SU-DHL-6 (cell line): ENCODE data around the gene ERBB4.

Experiments used
- H2AFZ ChIP-seq: fragments of 200-600 bp; sonication (generic); 2 replicates; pipeline ENCODE4 v1.6.1; 2014; ENCODE audit warnings: low read depth, mild to moderate bottlenecking, moderate library complexity, mixed read lengths, antibody characterized with exemption, low read length; ENCODE audit not compliant: severe bottlenecking
- H3F3A ChIP-seq: fragments of 200-600 bp; shearing (Covaris generic); 2 replicates; pipeline ENCODE4 v1.6.0; 2016; ENCODE audit warnings: antibody characterized with exemption, mild to moderate bottlenecking; ENCODE audit not compliant: insufficient read depth
- H3K27ac ChIP-seq: fragments of 200-600 bp; sonication (generic); 2 replicates; pipeline ENCODE4 v1.5.1; 2016; ENCODE audit warnings: low read depth, mild to moderate bottlenecking, low read length, moderate library complexity, mixed read lengths
- H3K27me3 ChIP-seq: fragments of 200-600 bp; sonication (generic), shearing (Covaris generic); 2 replicates; pipeline ENCODE4 v1.6.0; 2014; ENCODE audit warnings: mild to moderate bottlenecking, low read length
- H3K36me3 ChIP-seq: fragments of 200-600 bp; sonication (generic); 2 replicates; pipeline ENCODE4 v1.6.1; 2014; ENCODE audit warnings: mild to moderate bottlenecking, low read length, mixed read lengths
- H3K4me2 ChIP-seq: fragments of 300-600, 200-600 bp; shearing (Covaris generic), sonication (generic); 2 replicates; pipeline ENCODE4 v1.6.0; 2014; ENCODE audit warnings: low read length, low read depth, mild to moderate bottlenecking; ENCODE audit not compliant: poor library complexity, severe bottlenecking
- H3K4me3 ChIP-seq: fragments of 200-600 bp; sonication (generic); 2 replicates; pipeline ENCODE4 v1.5.1; 2014; ENCODE audit warnings: antibody characterized with exemption, low read length, mild to moderate bottlenecking, mixed read lengths; ENCODE audit not compliant: insufficient read depth, poor library complexity, severe bottlenecking
- H3K79me2 ChIP-seq: fragments of 200-600 bp; sonication (generic); 2 replicates; pipeline ENCODE4 v1.6.1; 2014; ENCODE audit warnings: mild to moderate bottlenecking, low read length, moderate library complexity; ENCODE audit not compliant: insufficient read depth
- H3K9ac ChIP-seq: fragments of 200-600 bp; sonication (generic); 2 replicates; pipeline ENCODE4 v1.7.0; 2014; ENCODE audit warnings: mild to moderate bottlenecking, low read length
- H3K9me2 ChIP-seq: fragments of 200-600 bp; sonication (generic); replicated peaks from 2 replicates; pipeline ENCODE4 v1.6.1; 2014; ENCODE audit warnings: low read length; ENCODE audit not compliant: insufficient read depth
- H3K9me3 ChIP-seq: fragments of 200-600 bp; sonication (generic); 2 replicates; pipeline ENCODE4 v1.6.1; 2014; ENCODE audit warnings: low read length, mixed read lengths; ENCODE audit not compliant: insufficient read depth
- H4K20me1 ChIP-seq: fragments of 200-600 bp; sonication (generic); 2 replicates; pipeline ENCODE4 v1.6.1; 2014; ENCODE audit warnings: low read depth, mild to moderate bottlenecking, antibody characterized with exemption, low read length, moderate library complexity, mixed read lengths
- EZH2phosphoT487 ChIP-seq: fragments of 200-600 bp; sonication (generic), shearing (Covaris generic); conservative IDR thresholded peaks from 2 replicates; pipeline ENCODE4 v1.6.1; 2018; ENCODE audit warnings: mild to moderate bottlenecking, antibody characterized with exemption, low read length, moderate library complexity, mixed read lengths
- TF ChIP-seq, protein P1 (sequence below): fragments of 200-600 bp; sonication (generic); IDR thresholded peaks from one replicate; pipeline ENCODE4 v1.5.1; 2017; ENCODE audit warnings: antibody characterized with exemption, mild to moderate bottlenecking, low read length, moderate library complexity; ENCODE audit not compliant: insufficient read depth, poor library complexity, severe bottlenecking

Gene ERBB4

DNA sequence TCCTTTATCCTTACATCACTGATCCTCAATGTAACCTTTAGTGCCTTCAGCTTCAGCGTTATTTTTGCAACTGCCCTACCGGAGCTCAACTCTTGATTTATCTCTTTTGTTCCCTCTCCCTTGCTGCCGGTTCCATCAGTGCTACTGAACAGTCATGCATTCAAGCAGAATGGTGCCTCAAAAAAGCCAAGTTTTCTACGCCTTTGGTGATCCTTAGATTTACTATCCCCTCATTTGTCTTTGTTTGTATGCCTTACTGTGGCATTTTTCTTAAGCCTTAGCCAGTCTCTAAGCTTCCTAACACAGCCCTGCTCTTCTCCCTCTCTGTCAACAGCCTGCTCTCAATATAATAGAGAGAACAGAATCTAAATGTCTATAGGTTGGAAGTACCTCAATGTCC, 1134.5 kb downstream of the ERBB4 start:
- H4K20me1 ChIP-seq: no peaks in the 10 kb centered on the region
- TF ChIP-seq, protein P1, sequence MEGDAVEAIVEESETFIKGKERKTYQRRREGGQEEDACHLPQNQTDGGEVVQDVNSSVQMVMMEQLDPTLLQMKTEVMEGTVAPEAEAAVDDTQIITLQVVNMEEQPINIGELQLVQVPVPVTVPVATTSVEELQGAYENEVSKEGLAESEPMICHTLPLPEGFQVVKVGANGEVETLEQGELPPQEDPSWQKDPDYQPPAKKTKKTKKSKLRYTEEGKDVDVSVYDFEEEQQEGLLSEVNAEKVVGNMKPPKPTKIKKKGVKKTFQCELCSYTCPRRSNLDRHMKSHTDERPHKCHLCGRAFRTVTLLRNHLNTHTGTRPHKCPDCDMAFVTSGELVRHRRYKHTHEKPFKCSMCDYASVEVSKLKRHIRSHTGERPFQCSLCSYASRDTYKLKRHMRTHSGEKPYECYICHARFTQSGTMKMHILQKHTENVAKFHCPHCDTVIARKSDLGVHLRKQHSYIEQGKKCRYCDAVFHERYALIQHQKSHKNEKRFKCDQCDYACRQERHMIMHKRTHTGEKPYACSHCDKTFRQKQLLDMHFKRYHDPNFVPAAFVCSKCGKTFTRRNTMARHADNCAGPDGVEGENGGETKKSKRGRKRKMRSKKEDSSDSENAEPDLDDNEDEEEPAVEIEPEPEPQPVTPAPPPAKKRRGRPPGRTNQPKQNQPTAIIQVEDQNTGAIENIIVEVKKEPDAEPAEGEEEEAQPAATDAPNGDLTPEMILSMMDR: no peak
- TF ChIP-seq EZH2phosphoT487: no peak
- no peaks in the 10 kb centered on the region for H3K27me3 ChIP-seq
- no peaks in the 10 kb centered on the region for H3K9me2 ChIP-seq
- no peaks in the 10 kb centered on the region for H3K9me3 ChIP-seq
- no peaks in the 10 kb centered on the region for H3K79me2 ChIP-seq
- H3K4me2 ChIP-seq: no peak overlapping the region
- no peak overlapping the region for H3K9ac ChIP-seq
- no peaks in the 10 kb centered on the region for H3K36me3 ChIP-seq
- H3F3A ChIP-seq: no peaks in the 10 kb centered on the region
- H2AFZ ChIP-seq: no peak overlapping the region
- no peak overlapping the region for H3K27ac ChIP-seq
- no peak overlapping the region for H3K4me3 ChIP-seq

DNA sequence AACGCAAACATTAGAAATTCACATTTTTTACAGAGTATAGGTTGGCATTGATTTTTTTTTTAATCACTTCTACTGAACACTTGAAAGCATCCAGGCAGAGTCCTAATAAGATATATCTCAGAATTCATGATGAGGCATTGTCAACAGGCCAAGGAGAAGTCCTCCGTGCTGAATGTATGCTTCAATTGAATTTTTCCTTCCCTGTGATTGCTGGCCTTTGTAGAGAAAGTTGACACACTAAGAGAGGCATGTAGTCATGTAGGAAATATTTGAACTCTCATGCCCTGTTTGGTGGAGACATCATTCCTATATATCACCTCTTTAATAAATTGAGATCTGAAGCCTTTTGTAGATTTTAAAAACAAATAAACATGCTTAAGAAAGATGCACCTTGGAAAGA, 1137.3 kb downstream of the ERBB4 start:
- Histone ChIP-seq H3K27ac (no peak overlapping the region), H3F3A (no peaks in the 10 kb centered on the region)
- no peak for TF ChIP-seq EZH2phosphoT487
- TF ChIP-seq, protein P1: no peak

DNA sequence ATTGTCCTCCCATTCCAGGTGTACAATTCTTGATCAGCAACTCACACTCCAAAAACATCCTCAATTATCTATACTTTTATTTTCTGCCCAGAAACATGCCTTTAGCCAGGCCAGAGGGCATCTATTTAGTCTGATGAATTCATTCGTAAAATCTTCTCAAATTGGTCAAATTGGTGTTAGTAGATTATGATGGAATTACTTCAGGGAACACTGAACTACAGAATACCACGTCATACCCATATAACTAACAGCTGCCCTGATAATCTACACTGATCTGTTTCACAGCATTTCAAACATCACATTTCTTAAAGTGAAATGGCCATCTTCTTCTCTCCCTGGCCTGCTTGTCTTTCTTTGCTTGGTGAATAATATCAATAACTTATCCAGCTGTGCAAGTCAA, 1140.8 kb downstream of the ERBB4 start:
- Histone ChIP-seq H4K20me1 (no peaks in the 10 kb centered on the region), H3K4me2 (no peak overlapping the region), H3K27ac (no peak overlapping the region), H3K9ac (no peak overlapping the region), H3K9me2 (no peaks in the 10 kb centered on the region), H3K36me3 (no peaks in the 10 kb centered on the region), H3K9me3 (no peaks in the 10 kb centered on the region), H3F3A (no peaks in the 10 kb centered on the region), H2AFZ (no peak overlapping the region), H3K4me3 (no peak overlapping the region), H3K79me2 (no peaks in the 10 kb centered on the region), H3K27me3 (no peaks in the 10 kb centered on the region)
- no peak for TF ChIP-seq EZH2phosphoT487
- TF ChIP-seq, protein P1: no peak

More for the DNA sequence above, 1137.3 kb downstream of the ERBB4 start:
- Histone ChIP-seq H3K36me3 (no peaks in the 10 kb centered on the region), H3K4me3 (no peak overlapping the region), H2AFZ (no peak overlapping the region), H3K9me2 (no peaks in the 10 kb centered on the region), H3K79me2 (no peaks in the 10 kb centered on the region), H3K9ac (no peak overlapping the region), H3K9me3 (no peaks in the 10 kb centered on the region), H4K20me1 (no peaks in the 10 kb centered on the region), H3K27me3 (no peaks in the 10 kb centered on the region), H3K4me2 (no peak overlapping the region)
